ENCODE data around the gene IRAK4. TPM values are rescaled to one million over a fixed set of nuclear protein-coding genes. Genes with fewer than 3 reads are reported as not detected.
A peak's percentile ranks its signal among the peaks of the same experiment; 100 is the strongest.

The IRAK4 gene
- total and polyA plus RNA-seq, 2 donors from 2014 or later: 10.1 to 29.7 TPM

DNA sequence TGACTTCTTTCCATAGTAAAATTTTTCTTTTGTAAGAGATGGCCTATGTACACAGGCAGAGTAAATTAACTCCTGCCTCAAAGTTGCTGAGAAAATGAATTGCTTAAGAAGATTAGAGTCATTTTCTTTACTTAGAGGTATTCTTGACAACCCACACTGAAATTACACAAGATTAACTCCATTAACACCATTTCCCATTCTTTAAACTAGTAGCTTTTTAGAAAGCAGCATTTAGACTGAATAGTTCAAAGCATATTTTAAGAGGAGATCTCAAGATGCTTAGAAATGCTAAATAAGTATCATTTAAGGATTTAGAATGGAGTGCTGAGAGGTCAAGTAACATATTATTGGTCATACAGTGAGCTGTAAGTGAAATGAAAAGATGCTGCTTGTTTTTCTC is 35.6 kb upstream of the IRAK4 start:
- no peak overlapping the region for H3K9ac ChIP-seq (ENCODE audit: low read length in 3 of 3)
- H3K27ac ChIP-seq (ENCODE audit: low read depth in 2 of 2, low read length in 2 of 2): no peak overlapping the region
- intact Hi-C loops (cut with DNase I): no loop called here
- no peak overlapping the region for H3K4me3 ChIP-seq (ENCODE audit: low read length in 3 of 3)
- FAIRE-seq (no peak), DNase-seq (no peak)
- no peaks in the 10 kb centered on the region for H3K36me3 ChIP-seq (ENCODE audit: control insufficient read depth in 2 of 3, insufficient read depth in 3 of 3, low read length in 3 of 3)
- H3K27me3 ChIP-seq (ENCODE audit: control insufficient read depth, insufficient read depth, low read length): no peaks in the 10 kb centered on the region
- no peaks in the 10 kb centered on the region for H3K9me3 ChIP-seq (ENCODE audit: control insufficient read depth in 2 of 3, insufficient read depth in 1 of 3, low read length in 3 of 3)
- no peaks in the 10 kb centered on the region for H3K4me1 ChIP-seq (ENCODE audit: control insufficient read depth in 2 of 3, insufficient read depth in 2 of 3, low read depth in 1 of 3, low read length in 3 of 3)
- TF ChIP-seq CTCF (IDR thresholded peaks at IDR 0.05; ENCODE audit: borderline replicate concordance, extremely low read depth, insufficient read depth): no peak

DNA sequence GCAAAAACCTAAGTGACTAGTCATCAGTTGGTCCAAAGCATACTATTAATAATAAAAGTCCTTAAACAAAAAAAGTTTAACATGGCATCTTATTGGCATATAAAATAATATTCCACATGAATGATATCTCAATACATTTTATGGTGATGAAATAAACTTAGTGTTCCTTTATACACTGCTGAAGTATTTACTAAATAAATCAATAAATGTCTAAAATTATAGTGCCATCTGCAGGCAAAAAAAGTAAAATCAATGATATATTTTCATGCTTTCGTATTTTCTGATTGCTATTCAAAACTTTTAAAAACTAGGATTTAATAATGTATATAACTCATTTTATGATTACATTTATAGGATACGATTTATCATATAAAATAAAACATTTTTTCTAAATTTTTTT is 30.6 kb upstream of the IRAK4 start:
- Histone ChIP-seq H3K27ac (ENCODE audit: low read depth in 2 of 2, low read length in 2 of 2) (no peak overlapping the region), H3K4me3 (ENCODE audit: low read length in 3 of 3) (no peak overlapping the region), H3K9ac (ENCODE audit: low read length in 3 of 3) (no peak overlapping the region), H3K36me3 (ENCODE audit: control insufficient read depth in 2 of 3, insufficient read depth in 3 of 3, low read length in 3 of 3) (peaks cover 0 to 2% (median 0%) of the 10 kb centered on the region in 3 donors), H3K4me1 (ENCODE audit: control insufficient read depth in 2 of 3, insufficient read depth in 2 of 3, low read depth in 1 of 3, low read length in 3 of 3) (no peaks in the 10 kb centered on the region), H3K27me3 (ENCODE audit: control insufficient read depth, insufficient read depth, low read length) (no peaks in the 10 kb centered on the region), H3K9me3 (ENCODE audit: control insufficient read depth in 2 of 3, insufficient read depth in 1 of 3, low read length in 3 of 3) (no peaks in the 10 kb centered on the region)
- TF ChIP-seq CTCF (IDR thresholded peaks at IDR 0.05; ENCODE audit: borderline replicate concordance, extremely low read depth, insufficient read depth): no peak
- FAIRE-seq (peak; percentile 85), DNase-seq (peak in 1 of 5 donors; percentile 6)
- intact Hi-C loops (cut with DNase I): no loop called here

- Histone ChIP-seq H3K36me3 (ENCODE audit: control insufficient read depth in 2 of 3, insufficient read depth in 3 of 3, low read length in 3 of 3) (peaks cover 0 to 2% (median 0%) of the 10 kb centered on the region in 3 donors), H3K9me3 (ENCODE audit: control insufficient read depth in 2 of 3, insufficient read depth in 1 of 3, low read length in 3 of 3) (no peaks in the 10 kb centered on the region), H3K27ac (ENCODE audit: low read depth in 2 of 2, low read length in 2 of 2) (no peak overlapping the region), H3K4me3 (ENCODE audit: low read length in 3 of 3) (no peak overlapping the region), H3K27me3 (ENCODE audit: control insufficient read depth, insufficient read depth, low read length) (no peaks in the 10 kb centered on the region), H3K9ac (ENCODE audit: low read length in 3 of 3) (no peak overlapping the region), H3K4me1 (ENCODE audit: control insufficient read depth in 2 of 3, insufficient read depth in 2 of 3, low read depth in 1 of 3, low read length in 3 of 3) (no peaks in the 10 kb centered on the region)
- DNase-seq: no peak
- intact Hi-C loops (cut with DNase I): no loop called here
- FAIRE-seq: no peak
- TF ChIP-seq CTCF (IDR thresholded peaks at IDR 0.05; ENCODE audit: borderline replicate concordance, extremely low read depth, insufficient read depth): no peak
Observed at GRCh38 chr12:43728698-43729097, 30.1 kb upstream of the IRAK4 start.

DNA sequence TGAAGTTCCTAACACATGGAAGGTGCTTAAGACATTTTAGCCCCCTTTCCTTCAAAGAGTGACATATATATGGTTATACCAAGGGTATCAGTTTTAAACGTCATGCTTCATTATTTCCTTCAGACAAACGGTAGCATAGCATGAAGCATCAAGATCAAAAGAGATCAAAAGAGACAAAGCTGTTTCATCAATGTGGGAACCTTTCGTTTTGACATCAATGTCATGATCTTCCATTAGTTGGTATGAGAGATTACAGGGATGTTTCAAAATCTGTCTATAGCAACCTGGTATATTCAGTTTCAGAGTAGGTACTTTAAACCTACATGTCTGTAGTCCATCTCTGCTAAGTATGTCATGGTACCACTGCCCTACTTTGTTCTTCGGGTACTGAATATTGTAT is 28.5 kb upstream of the IRAK4 start:
- Histone ChIP-seq H3K36me3 (ENCODE audit: control insufficient read depth in 2 of 3, insufficient read depth in 3 of 3, low read length in 3 of 3) (peaks cover 0 to 3% (median 2%) of the 10 kb centered on the region in 3 donors), H3K9ac (ENCODE audit: low read length in 3 of 3) (no peak overlapping the region), H3K27ac (ENCODE audit: low read depth in 2 of 2, low read length in 2 of 2) (no peak overlapping the region), H3K9me3 (ENCODE audit: control insufficient read depth in 2 of 3, insufficient read depth in 1 of 3, low read length in 3 of 3) (no peaks in the 10 kb centered on the region), H3K4me1 (ENCODE audit: control insufficient read depth in 2 of 3, insufficient read depth in 2 of 3, low read depth in 1 of 3, low read length in 3 of 3) (no peaks in the 10 kb centered on the region), H3K4me3 (ENCODE audit: low read length in 3 of 3) (no peak overlapping the region), H3K27me3 (ENCODE audit: control insufficient read depth, insufficient read depth, low read length) (no peaks in the 10 kb centered on the region)
- no peak for FAIRE-seq
- intact Hi-C loops (cut with DNase I): no loop called here
- no peak for TF ChIP-seq CTCF (IDR thresholded peaks at IDR 0.05; ENCODE audit: borderline replicate concordance, extremely low read depth, insufficient read depth)
- DNase-seq: no peak
